GM03348 (cell line): ENCODE results near the gene SULT4A1.
A peak's percentile ranks its signal among the peaks of the same experiment; 100 is the strongest.
"Not testable (repeated sequence)": the region's sequence is repeated elsewhere in the genome, so short reads cannot be mapped to it uniquely, and the experiment has no call there.

ENCODE experiments used
- DNase-seq: peaks from one replicate; pipeline ENCODE4 v3.0.0; 2012; ENCODE audit warnings: low spot score

SULT4A1 gene, protein sequence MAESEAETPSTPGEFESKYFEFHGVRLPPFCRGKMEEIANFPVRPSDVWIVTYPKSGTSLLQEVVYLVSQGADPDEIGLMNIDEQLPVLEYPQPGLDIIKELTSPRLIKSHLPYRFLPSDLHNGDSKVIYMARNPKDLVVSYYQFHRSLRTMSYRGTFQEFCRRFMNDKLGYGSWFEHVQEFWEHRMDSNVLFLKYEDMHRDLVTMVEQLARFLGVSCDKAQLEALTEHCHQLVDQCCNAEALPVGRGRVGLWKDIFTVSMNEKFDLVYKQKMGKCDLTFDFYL

GRCh38 chr22:43862074-43862881 lies at the start of gene SULT4A1:
TSS of gene SULT4A1 (minus strand) at chr22:43862513. CDS start at chr22:43862382, 131 bp downstream.
- peak; percentile 40 for DNase-seq

DNA sequence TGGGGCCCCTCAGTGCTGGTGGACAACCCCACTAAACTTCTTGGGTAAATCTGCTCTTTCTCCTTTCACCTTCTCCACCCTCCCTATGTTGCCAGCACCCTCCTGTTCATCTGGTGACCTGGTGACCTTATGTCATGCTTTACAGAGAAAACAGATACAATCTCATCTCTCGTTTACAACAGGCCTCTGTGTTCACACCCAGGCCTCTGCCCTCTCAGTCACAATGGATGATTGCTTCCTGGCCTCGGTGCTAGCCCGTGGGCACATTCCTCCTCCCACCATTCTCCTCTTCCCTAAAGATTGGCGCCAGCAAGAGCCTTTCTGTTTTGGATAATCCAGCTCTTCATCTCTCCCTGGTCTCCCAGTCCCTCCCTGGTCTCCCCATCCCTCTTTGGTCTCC lies 49.0 kb upstream of the SULT4A1 start:
- no peak for DNase-seq

DNA sequence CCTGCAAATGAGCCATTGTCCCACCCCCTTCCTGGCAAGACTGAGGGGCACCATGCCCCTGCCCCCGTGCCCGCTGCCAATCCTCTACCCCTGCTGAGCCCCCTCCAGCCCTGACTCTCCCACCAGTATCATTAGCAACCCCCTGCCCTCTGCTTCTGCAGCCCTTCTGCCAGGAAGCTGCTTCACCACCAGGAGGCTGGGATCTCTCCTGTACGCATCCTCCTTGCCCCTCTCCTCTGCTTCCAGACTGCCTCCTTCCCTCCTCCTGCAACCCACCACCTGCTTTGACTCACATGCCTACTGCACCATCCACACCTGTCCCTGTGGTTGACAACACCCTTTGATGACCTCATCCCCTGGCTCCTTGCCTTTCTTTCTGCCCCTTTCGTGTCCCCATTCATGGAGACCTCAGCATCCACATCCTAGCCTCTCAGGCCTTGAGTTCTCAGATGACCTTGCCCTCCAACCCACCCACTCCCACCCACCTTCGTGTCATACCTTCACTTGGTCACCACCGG lies 47.9 kb upstream of the SULT4A1 start:
- no peak for DNase-seq

DNA sequence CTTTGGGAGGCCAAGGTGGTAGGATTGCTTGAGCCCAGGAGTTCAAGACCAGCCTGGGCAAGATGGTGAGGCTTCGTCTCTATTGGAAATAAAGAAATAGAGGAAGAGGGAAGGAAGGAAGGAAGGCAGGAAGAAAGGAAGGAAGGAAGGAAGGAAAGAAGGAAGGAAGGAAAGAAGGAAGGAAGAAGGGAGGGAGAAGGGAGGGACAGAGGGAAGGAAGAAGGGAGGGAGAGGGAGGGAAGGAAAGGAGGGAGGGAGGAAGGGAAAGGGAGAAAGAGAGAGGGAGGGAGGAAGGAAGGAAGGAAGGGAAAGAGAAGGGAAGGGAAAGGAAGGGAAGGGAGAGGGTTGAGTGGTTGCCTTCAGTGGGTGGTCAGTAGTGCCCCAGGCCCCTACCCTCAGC lies 47.4 kb upstream of the SULT4A1 start:
- DNase-seq = no peak

DNA sequence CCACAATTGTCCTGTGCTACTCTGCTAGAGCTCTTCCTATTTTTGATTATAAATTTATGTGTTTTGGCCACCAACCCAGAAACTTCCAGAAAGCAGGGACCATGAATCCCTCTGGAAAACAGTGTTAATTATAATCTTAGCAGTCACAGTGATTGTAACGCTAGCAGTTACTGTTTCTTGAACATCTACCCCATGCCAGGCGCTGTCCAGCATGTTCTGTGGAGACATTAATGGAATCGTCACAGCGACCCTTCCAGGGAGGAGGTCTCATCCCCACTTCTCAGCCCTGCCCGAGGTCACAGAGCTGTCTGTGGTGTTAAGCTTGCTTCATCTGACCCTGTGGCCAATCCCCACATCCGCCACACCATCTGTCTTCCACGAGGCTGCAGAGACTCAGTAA lies 43.4 kb upstream of the SULT4A1 start:
- DNase-seq = no peak

GRCh38 chr22:43904412-43904811 lies 42.1 kb upstream of the SULT4A1 start:
- not testable (repeated sequence) for DNase-seq

DNA sequence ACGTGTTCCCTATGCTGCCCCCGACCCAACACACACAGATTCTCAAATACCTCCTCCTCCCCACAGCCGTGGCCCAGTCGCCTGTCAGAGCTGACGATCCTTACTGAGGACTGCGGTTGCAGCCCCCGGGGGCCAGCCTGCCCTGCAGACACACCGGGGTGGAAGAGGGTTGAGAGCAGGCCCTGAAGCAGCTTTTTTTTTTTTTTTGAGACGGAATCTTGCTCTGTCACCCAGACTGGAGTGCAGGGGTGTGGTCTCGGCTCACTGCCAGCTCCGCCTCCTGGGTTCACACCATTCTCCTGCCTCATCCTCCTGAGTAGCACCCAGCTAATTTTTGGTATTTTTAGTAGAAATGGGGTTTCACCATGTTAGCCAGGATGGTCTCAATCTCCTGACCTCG lies 40.7 kb upstream of the SULT4A1 start:
- DNase-seq = not testable (repeated sequence)

DNA sequence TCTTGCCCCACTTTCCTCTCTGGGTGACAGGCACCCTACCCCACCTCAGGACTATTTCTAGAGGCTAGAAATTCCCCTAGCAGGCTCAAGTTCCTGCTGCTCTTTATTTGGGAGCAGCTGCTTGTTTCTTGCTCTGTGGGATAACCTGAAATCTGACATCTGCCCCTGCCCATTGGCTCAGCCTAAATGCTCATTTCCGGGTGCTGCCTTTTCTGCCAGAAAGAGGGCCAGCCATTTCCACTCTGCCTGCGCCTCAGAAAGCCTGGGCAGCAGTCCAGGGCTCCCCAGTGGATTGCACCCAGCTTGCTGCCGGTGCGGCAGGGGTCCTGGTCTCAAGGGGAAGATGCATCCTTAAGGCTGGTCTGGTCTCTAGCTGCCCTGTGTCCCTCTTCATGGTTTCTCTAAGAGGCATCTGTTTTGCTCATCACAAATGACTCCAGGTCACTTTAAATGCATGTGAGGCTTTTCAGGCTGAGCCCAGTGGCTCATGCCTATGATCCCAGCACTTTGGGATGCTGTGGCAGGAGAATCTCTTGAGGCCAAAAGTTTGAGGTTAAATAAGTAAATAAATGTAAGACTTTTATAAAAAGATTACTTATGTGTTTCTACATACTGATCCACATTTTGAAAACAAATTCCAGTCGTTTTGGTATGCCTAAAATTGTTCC lies 39.8 kb upstream of the SULT4A1 start:
- peak; percentile 61 for DNase-seq

GRCh38 chr22:43900206-43900605 lies 37.9 kb upstream of the SULT4A1 start:
- no peak for DNase-seq

DNA sequence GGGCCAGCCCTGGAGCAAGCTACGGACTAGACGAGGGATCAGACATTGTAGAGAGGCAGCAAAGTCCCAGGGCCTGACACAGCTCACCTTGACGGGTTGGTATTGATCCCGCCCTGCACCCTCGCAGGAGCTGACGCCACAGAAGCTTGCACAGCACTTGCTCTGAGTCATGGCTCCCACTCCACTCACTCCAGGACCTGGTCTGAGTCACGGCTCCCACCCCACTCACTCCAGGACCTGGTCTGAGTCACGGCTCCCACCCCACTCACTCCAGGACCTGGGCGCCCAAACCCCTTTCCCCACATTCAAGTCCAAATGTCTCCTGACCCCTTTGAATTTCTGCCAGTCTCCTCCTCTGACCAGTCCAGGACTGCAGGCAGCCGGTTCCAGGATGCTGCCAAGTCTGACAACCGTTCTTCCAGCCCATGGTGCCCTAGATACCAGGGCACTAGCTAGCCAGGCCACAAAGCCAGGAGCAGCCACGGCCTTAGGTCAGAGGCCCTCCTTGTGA lies 35.5 kb upstream of the SULT4A1 start:
- peak; percentile 71 for DNase-seq

- DNase-seq = no peak
Observed at GRCh38 chr22:43895986-43896645, 33.8 kb upstream of the SULT4A1 start.

DNA sequence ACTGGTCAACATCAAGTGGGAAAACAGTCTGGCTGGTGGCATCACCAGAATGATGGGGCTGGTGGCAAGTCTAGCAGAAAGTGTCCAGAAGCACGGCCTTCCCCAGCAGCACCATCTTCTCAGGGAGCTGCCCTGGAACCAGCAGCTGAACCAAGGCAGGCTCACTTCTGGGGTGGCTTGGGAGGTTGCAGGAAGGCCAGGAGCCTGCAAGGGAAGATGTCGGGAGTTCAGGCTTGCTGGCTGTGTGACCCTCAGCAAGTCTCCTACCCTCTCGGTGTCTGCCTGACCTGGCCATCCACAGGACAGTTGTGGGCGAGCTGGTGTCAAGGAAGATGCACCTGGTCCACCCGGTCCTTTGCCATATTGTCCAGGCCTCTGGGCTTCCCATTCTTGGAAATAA lies 31.8 kb upstream of the SULT4A1 start:
- no peak for DNase-seq

DNA sequence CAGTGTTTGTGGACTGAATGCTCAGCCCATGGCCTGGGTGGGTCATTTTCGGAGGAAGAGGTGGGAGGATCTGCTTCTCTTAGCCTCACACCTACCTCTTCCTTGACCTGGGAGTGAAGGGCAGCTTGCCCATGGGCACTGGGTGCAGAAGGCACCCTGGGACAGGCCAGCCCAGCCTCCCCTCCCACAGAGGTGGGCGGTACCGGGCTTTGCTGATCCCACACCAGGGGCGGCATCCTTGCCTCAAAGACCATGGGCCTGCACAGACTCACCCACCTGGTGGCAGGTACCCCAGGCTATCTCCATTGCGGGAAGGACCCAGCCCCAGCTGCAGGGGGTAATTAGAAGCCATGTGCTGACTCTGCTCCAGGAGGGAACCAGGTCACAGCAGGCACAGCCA lies 31.0 kb upstream of the SULT4A1 start:
- DNase-seq = no peak

- DNase-seq = no peak
Observed at GRCh38 chr22:43892183-43892894, 30.0 kb upstream of the SULT4A1 start.

GRCh38 chr22:43891360-43892182 lies 29.3 kb upstream of the SULT4A1 start, which contains the start of gene PNPLA5:
TSS of gene PNPLA5 (minus strand) at chr22:43892013. CDS start at chr22:43891880, 133 bp downstream.
- DNase-seq = peak; percentile 46

- no peak for DNase-seq
Observed at GRCh38 chr22:43890901-43891331, 28.6 kb upstream of the SULT4A1 start.

GRCh38 chr22:43889860-43890253 lies 27.5 kb upstream of the SULT4A1 start:
- DNase-seq = peak; percentile 51

DNA sequence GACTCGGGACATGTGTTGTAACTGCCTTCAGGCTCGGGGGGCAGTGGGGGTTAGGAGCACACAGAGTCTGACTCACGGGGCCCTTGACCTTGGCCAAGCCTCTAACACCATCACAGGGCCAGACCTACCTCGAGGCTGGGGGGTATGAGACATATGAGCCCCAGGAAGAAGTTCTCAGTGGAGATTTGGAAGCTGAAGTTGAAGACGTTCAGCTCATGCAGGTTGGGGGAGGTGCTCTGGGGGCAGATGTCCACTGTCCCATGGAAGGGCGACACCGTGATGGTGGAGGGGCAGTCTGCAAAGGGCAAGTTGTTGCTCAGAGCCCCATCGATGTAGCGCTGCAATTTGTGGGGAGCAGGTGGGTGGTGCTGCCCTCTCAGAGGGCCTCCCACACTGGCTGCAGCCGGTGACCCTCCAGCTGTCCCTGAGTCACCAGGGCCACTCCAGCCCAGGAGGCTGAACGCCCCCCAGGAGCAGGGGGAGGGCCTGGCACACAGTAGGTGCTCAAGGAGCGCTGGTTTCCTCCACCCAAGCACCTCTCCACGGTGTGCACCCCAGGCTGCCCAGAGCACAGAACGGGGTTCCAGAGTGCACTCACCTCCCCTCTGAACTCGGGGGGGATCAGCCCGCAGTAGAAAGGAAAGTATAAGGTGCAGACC lies 27.0 kb upstream of the SULT4A1 start:
- DNase-seq = no peak

GRCh38 chr22:43888740-43889139 lies 26.4 kb upstream of the SULT4A1 start:
- DNase-seq = no peak

GRCh38 chr22:43887391-43887790 lies 25.1 kb upstream of the SULT4A1 start:
- no peak for DNase-seq
